MCF 10A (cell line): Measurements from ENCODE around the gene KDM4B. TPM values are rescaled to one million over a fixed set of nuclear protein-coding genes. Genes with fewer than 3 reads are reported as not detected.
A peak's percentile ranks its signal among the peaks of the same experiment; 100 is the strongest.

Source experiments
- BruUV-seq: library from RNA; stranded (reverse); fragments of 400-500 nt; replicated peaks from 2 replicates; lab custom pipeline; 2021; lab: Mats Ljungman, UMichigan
- CTCF ChIA-PET: fragments of 300-600 bp; sonication (Branson Sonifier 250); formaldehyde crosslinking; extraction: SDS; loops from one replicate; lab custom pipeline; 2021; ENCODE audit warnings: antibody characterized with exemption, inconsistent platforms; lab: Yijun Ruan, JAX
- POLR2A ChIA-PET: fragments of 300-600, 350-650 bp; sonication (Branson Sonifier 250); formaldehyde crosslinking; extraction: SDS; loops from one replicate; lab custom pipeline; 2020; ENCODE audit warnings: antibody characterized with exemption, inconsistent platforms; lab: Yijun Ruan, JAX
- DNase-seq: peaks from one replicate; pipeline ENCODE4 v3.0.0-alpha.2; 2018; ENCODE audit not compliant: unreplicated experiment
- H3K27ac Mint-ChIP-seq: one replicate; pipeline ENCODE4 v1.8.0; 2022; ENCODE audit warnings: mild to moderate bottlenecking, low read depth, mixed read lengths; ENCODE audit not compliant: unreplicated experiment
- H3K27me3 Mint-ChIP-seq: one replicate; pipeline ENCODE4 v1.8.0; 2022; ENCODE audit warnings: mixed read lengths; ENCODE audit not compliant: insufficient read depth, unreplicated experiment
- H3K36me3 Mint-ChIP-seq: one replicate; pipeline ENCODE4 v1.8.0; 2022; ENCODE audit warnings: mild to moderate bottlenecking, moderate library complexity, mixed read lengths; ENCODE audit not compliant: insufficient read depth, unreplicated experiment
- H3K4me1 Mint-ChIP-seq: one replicate; pipeline ENCODE4 v1.8.0; 2022; ENCODE audit warnings: mixed read lengths; ENCODE audit not compliant: insufficient read depth, unreplicated experiment
- H3K4me3 Mint-ChIP-seq: one replicate; pipeline ENCODE4 v1.8.0; 2022; ENCODE audit warnings: mild to moderate bottlenecking, moderate library complexity, mixed read lengths; ENCODE audit not compliant: unreplicated experiment
- H3K9me3 Mint-ChIP-seq: one replicate; pipeline ENCODE4 v1.8.0; 2022; ENCODE audit warnings: mixed read lengths; ENCODE audit not compliant: unreplicated experiment
- CTCF ChIP-seq: fragments of 200-600 bp; IDR thresholded peaks from one replicate; pipeline ENCODE4 v1.8.0; 2022; ENCODE audit warnings: antibody characterized with exemption, mild to moderate bottlenecking; ENCODE audit not compliant: unreplicated experiment
- intact Hi-C: fragments of 100-400 bp; cut with micrococcal nuclease; formaldehyde crosslinking; loops from 2 replicates; pipeline ENCODE4 v1.14.1; 2022
- total RNA-seq: library from RNA; stranded (reverse); gene quantifications from 2 replicates; pipeline ENCODE4 v1.2.3, GENCODE V29; 2022

The KDM4B gene
- total RNA-seq, 1 experiment from 2014 or later: 34.4 TPM

DNA sequence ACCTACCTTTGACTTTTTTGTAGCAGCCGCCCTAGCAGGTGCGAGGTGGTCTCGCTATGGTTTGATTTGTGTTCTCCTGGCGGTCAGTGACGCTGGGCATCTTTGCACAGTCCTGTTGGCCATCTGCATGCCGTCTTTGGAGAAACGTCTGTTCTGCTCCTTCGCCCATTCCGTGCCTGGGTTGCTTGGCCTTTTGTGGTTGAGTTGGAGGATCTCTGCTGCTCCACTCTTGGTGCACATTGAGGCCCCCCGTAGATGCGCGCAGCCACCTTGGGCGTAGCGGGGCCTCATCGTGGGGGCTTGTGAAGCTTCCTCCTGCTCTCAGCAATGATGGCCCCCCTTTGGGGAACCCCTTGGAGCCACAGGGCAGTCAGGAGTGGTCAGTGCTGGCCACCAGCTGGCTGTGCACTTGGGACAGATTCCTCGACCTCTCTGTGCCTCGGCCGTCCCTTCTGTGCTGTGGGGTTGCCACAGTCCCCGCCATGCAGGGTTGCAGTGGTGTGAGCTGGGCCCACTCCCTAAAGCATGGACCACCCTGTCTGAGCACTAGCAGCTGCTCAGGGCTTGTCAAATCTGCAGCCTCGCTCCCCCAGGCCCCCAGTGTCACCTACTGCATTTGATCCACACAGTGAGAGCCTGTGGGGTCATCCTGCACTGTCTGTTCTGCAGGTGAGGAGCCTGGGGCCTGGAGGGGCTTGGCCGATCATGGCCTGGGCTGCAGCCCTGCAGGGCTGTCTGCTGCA is 170.8 kb downstream of the KDM4B start:
- BruUV-seq: no TSS peak
- H3K4me3 Mint-ChIP-seq: no peak overlapping the region
- intact Hi-C loops: no loop called here
- H3K9me3 Mint-ChIP-seq: no peaks in the 10 kb centered on the region
- CTCF ChIA-PET: interaction anchor here (0.6 kb wide), 1 partner anchor 273 kb away, joined by 3 read pairs; no protein-coding TSS in a partner anchor
- POLR2A ChIA-PET: no interaction called here
- no peak for TF ChIP-seq CTCF
- no peaks in the 10 kb centered on the region for H3K27me3 Mint-ChIP-seq
- no peak overlapping the region for H3K27ac Mint-ChIP-seq
- DNase-seq: no peak
- peaks cover 5% of the 10 kb centered on the region for H3K4me1 Mint-ChIP-seq
- peaks cover 31% of the 10 kb centered on the region for H3K36me3 Mint-ChIP-seq

DNA sequence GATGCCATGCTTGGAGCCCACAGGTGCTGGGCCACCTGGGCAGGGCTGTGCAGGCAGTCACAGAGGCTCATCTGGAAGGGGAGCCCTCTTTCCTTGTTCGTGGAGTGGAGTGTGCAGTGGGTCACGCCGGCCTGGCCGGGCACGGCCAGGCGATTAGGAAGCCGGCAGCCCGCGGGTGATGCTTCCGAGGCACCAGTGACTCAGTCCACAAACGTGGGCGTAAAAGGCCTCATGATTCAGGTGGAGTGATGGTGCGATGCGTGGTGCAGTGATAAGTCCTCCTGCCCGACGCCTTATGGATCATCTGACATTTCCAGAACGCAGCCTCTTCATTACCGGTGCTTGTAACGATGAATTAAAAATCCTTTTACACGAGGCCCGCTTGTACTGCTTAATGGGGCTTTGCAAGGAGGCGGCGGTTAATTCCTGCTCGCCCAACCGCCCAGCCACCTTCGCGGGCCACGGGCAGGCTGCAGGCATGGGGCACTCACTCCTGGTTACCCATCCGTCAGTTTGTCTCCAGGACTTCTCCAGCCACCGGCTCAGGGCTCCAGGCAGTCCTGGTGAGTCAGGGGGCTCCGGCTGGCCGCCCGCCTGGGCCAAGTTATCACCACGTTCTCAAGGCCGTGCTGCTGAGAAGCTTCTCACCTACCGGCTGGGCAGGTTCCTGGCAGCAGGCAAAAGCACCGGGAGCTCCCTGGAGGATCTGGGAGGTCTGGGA is 172.4 kb downstream of the KDM4B start:
- POLR2A ChIA-PET: no interaction called here
- H3K4me3 Mint-ChIP-seq: no peak overlapping the region
- intact Hi-C loops: no loop called here
- H3K9me3 Mint-ChIP-seq: no peaks in the 10 kb centered on the region
- H3K4me1 Mint-ChIP-seq: peaks cover 5% of the 10 kb centered on the region
- no TSS peak for BruUV-seq
- H3K27me3 Mint-ChIP-seq: no peaks in the 10 kb centered on the region
- peaks cover 44% of the 10 kb centered on the region for H3K36me3 Mint-ChIP-seq
- CTCF ChIA-PET: no interaction called here
- TF ChIP-seq CTCF: no peak
- peak; percentile 34 for DNase-seq
- H3K27ac Mint-ChIP-seq: no peak overlapping the region

DNA sequence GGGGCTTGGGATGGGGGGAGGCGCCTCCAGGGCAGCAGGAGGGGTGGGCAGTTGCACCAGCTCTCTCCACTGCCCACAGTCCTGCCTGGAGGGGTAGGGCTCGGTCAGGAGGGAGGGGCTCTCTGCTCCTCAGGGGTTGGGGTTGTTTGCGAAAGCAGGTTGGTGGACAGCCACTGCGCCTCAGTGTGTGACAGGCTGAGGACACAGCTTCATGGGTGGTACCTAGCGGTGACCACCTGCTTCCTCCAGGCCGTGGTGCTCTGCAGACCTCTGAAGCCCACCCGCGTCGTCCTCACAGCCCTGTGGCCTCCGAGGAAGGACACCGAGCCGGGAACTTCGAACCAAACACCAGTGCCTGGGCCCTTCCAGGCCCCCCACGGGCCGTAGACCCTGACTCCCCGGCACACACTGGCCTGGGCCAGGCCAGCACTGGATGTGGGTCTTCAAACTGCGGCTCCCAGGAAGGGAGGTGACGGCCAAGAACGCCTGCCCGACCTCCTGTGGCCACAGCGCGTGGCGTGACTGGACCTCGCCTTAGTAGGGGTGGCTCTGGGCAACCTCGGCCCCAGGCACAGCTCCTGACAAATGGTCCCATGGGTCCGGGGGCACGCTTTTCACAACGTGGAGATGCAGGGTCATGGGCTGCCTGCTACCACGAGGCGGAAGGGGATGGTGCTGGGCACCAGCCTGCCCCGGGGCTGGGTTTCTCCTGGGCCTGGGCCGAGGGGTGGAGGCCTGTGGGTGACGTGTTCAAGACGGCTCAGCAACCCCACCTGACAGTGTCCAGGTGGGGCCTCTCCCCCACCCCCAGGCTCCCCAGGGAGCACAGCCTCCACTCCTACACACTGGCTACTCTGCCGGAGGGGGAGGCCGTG is 173.2 kb downstream of the KDM4B start:
- Mint-ChIP-seq H3K27me3 (no peaks in the 10 kb centered on the region), H3K4me1 (peaks cover 5% of the 10 kb centered on the region), H3K4me3 (no peak overlapping the region), H3K9me3 (no peaks in the 10 kb centered on the region), H3K27ac (no peak overlapping the region), H3K36me3 (peaks cover 52% of the 10 kb centered on the region)
- TF ChIP-seq CTCF: no peak
- intact Hi-C loops: no loop called here
- DNase-seq: no peak
- ChIA-PET POLR2A (no interaction called here), CTCF (interaction anchor here (0.6 kb wide), 1 partner anchor 165 kb away, joined by 3 read pairs; no protein-coding TSS in a partner anchor)
- no TSS peak for BruUV-seq

DNA sequence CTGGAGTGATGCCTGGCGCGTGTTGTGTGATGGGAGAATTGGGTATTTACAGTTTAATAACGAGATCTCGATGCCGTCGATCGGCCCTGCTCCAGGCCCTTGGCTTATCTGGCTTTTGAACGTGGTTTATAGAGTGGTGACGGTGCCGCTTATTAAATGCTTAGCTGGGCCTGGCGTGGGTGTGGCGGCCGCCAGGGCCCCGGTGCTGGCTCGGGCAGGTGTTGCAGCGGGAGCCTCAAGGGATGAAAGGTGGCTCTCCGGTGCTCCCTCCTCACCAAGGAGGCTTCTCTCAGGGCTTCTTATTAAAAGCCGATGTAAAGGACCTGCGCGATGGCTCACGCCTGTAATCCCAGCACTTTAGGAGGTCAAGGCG is 173.8 kb downstream of the KDM4B start:
- H3K9me3 Mint-ChIP-seq: no peaks in the 10 kb centered on the region
- H3K4me1 Mint-ChIP-seq: peaks cover 5% of the 10 kb centered on the region
- no TSS peak for BruUV-seq
- ChIA-PET CTCF (no interaction called here), POLR2A (no interaction called here)
- peaks cover 57% of the 10 kb centered on the region for H3K36me3 Mint-ChIP-seq
- intact Hi-C loops: no loop called here
- no peaks in the 10 kb centered on the region for H3K27me3 Mint-ChIP-seq
- H3K27ac Mint-ChIP-seq: no peak overlapping the region
- TF ChIP-seq CTCF: no peak
- DNase-seq: no peak
- H3K4me3 Mint-ChIP-seq: no peak overlapping the region
